ENCODE results near the gene LAPTM4A. TPM values are rescaled to one million over a fixed set of nuclear protein-coding genes. Genes with fewer than 3 reads are reported as not detected.

LAPTM4A gene
- total and polyA plus RNA-seq, 10 of the 15 experiments (the other 5 are each of a cell fraction or from before 2014, with no cell fraction given): 17.8 to 107 (median 45.8) TPM

DNA sequence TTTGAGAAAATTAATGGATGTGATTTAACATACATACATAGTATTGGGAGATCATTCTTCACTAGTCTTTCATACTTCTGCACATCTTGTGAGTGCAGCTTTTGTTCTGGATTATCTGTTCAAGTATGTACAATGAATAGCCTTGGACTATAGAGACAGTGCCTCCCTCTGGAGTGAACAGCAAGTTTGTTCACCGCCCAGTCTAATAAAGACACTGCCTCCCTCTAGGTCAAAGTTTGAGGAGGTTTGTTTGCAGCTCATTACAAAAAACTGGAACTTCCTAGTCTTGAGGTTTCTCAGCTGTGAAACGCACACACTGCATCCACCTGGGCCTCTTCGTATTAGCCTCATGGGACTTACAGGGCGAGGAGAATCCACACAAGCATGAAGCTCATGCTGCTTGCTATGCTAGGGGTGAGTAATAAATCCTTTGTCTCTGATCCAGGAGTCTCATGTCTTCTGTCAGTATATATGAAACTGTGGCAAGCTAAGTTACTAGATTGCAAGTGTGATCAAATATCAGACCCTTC, 26.0 kb upstream of the LAPTM4A start:
- TF ChIP-seq EZH2 (IDR thresholded peaks at IDR 0.05; ENCODE audit: borderline replicate concordance, control insufficient read depth, low read depth, low read length): no peak
- TF ChIP-seq, protein P1, sequence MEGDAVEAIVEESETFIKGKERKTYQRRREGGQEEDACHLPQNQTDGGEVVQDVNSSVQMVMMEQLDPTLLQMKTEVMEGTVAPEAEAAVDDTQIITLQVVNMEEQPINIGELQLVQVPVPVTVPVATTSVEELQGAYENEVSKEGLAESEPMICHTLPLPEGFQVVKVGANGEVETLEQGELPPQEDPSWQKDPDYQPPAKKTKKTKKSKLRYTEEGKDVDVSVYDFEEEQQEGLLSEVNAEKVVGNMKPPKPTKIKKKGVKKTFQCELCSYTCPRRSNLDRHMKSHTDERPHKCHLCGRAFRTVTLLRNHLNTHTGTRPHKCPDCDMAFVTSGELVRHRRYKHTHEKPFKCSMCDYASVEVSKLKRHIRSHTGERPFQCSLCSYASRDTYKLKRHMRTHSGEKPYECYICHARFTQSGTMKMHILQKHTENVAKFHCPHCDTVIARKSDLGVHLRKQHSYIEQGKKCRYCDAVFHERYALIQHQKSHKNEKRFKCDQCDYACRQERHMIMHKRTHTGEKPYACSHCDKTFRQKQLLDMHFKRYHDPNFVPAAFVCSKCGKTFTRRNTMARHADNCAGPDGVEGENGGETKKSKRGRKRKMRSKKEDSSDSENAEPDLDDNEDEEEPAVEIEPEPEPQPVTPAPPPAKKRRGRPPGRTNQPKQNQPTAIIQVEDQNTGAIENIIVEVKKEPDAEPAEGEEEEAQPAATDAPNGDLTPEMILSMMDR (IDR thresholded peaks at IDR 0.05 in 2 of 3, conservative IDR thresholded peaks at IDR 0.05 in 1 of 3; ENCODE audit: control insufficient read depth in 2 of 3, extremely low read depth in 1 of 3, insufficient read depth in 1 of 3, low read depth in 3 of 3, low read length in 3 of 3): 0 out of 6 replicates have a peak, but pooled peaks of 1 of the 3 experiments have one; percentile 5
- no peak for TF ChIP-seq BCL11A (IDR thresholded peaks at IDR 0.05; ENCODE audit: low read depth, low read length)
- no peak for TF ChIP-seq SMARCA5 (IDR thresholded peaks at IDR 0.05)
- no peak for TF ChIP-seq PAX5 (IDR thresholded peaks at IDR 0.05; ENCODE audit: borderline replicate concordance, low read depth, low read length)
- ATAC-seq: peak; percentile 54
- Histone ChIP-seq H2AFZ (ENCODE audit: control insufficient read depth, low read depth, low read length) (no peak overlapping the region), H3K27me3 (replicated peaks in 1 of 2; ENCODE audit: control insufficient read depth in 2 of 2, insufficient read depth in 2 of 2, low read length in 1 of 2) (no peaks in the 10 kb centered on the region; a peak in 2 of 4 replicates), H3K4me1 (ENCODE audit: control insufficient read depth, insufficient read depth, low read length) (no peaks in the 10 kb centered on the region), H4K20me1 (ENCODE audit: control insufficient read depth, insufficient read depth) (no peaks in the 10 kb centered on the region), H3K36me3 (ENCODE audit: control insufficient read depth in 2 of 2, insufficient read depth in 2 of 2, low read length in 1 of 2) (no peaks in the 10 kb centered on the region), H3K4me2 (ENCODE audit: control insufficient read depth, insufficient read depth) (no peak overlapping the region), H3K27ac (ENCODE audit: control insufficient read depth, insufficient read depth) (no peak overlapping the region), H3K79me2 (ENCODE audit: control insufficient read depth, insufficient read depth, low read length) (no peaks in the 10 kb centered on the region), H3K9me3 (replicated peaks; ENCODE audit: control insufficient read depth, insufficient read depth, low read length) (no peaks in the 10 kb centered on the region), H3K9ac (ENCODE audit: control insufficient read depth, insufficient read depth, low read length) (no peak overlapping the region), H3K4me3 (no peak overlapping the region)
- RAD21 ChIA-PET (ENCODE audit: unreplicated experiment): interaction anchor here (1.2 to 2.4 kb wide), 3 partner anchors 12 to 62 kb away, joined by 3 to 14 read pairs (median 6); no protein-coding TSS in a partner anchor
- CTCF ChIA-PET: interaction anchor here (1.2 to 3.9 kb wide), 5 partner anchors 11 to 334 kb away, joined by 3 to 26 read pairs (median 5); no protein-coding TSS in a partner anchor
- DNase-seq (ENCODE audit: low read depth, low spot score): no peak
- in situ Hi-C loops (cut with MboI) (no loop called here), intact Hi-C loops (cut with micrococcal nuclease; ENCODE audit: unreplicated experiment) (no loop called here)
- no peak for FAIRE-seq
- WGBS (ENCODE audit: insufficient coverage, insufficient replicate concordance, low lambda C conversion rate, missing lambda C conversion rate): 25% methylated on average over 4 of the region's 4 CpGs
- POLR2A ChIA-PET: no interaction called here
- BruUV-seq (replicated peaks): no TSS peak
- SMC1A ChIA-PET (ENCODE audit: uncharacterized antibody, unreplicated experiment): interaction anchor here (1.4 kb wide), 1 partner anchor 62 kb away, joined by 8 read pairs; no protein-coding TSS in a partner anchor
